HG03565 (cell line): Measurements from ENCODE around the gene CCDC88C.

Experiments
- ATAC-seq: cut with Tn5 transposase; IDR thresholded peaks from one replicate; pipeline ENCODE4 v1.9.1; 2021; ENCODE audit warnings: mild to moderate bottlenecking, moderate library complexity; ENCODE audit not compliant: unreplicated experiment

CCDC88C gene

DNA sequence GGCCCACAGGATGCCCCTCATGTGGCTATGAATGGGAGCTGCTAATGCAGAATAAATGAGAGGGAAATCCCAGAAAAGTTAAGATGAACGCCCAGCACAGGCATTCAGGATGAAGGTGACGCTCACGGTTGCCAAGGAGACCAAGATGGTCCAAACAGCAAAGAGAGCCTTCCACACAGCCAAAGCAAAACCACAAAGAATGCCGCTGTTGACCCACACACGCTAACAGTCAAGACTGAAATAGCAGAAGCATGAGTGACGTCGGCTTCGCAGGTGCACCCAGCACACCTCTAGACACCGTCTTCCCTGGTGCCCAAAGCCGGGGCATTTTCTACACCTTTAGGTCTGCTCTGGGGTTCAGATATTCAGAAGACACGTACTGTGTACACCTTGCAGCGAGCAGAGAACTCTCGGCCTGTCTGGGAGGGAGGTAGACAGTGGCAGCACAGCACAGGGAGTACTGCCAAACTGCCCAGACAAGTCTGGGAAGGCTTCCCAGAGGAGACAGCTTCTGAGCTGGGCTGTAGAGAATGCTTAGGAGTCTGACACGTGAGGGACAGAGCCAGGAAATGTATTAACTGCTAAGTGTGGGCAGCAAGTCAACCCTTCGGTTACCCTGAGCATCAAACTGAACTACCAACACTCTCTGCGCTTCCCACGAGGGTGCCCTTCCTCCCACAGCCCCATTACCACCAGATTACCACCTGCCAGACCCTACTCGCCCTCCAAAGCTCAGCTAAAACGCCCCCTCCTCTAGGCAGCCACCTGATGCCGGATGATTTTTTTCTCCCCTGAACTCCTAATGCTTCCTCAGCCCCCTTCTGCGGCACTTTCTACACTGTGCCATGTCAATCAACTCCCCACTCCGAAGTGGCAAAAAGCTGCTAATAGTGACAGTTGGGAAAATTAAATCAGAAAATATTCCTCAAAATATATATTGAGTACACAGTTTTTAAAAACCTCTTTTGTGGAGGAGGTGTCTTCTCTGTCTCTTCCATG, 50.1 kb downstream of the CCDC88C start:
- peak; percentile 61 for ATAC-seq

DNA sequence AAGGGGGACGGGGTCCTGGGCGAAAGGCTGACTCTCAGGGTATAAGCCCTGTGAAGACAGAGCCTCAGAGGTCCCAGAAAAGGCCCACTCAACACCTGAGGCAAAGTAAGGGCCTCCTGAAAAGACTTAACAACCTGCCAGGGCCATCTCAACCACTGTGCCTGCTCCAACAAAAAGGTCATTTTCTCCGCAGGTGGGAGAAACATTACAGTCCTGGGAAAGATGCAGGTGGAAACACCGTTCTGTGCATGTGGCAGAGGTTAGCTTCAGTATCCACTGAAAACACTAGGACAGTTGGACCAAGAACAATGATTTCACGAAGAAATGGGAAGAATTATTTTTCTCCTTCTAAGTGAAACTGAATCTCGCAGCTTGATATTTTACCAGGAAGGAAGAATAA, 50.9 kb downstream of the CCDC88C start:
- no peak for ATAC-seq

DNA sequence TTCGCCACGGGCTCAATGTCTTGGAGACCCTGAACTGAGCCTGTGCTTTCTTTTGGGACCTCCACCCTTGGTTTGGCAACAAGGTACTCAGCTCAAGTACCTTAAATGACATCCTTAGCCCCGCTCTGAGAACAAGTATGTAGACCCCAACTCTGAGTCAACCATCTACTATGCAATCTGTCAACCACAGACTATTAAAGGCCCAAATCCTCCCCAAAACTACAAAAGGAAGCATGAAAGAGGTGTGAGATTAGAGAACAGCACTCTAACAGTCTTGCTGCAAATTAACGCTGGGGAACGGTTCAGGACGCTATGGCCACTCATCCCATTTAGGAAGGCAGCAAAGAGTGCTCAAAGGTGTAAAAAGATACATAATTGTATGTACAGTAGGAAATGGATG, 52.1 kb downstream of the CCDC88C start:
- ATAC-seq = no peak

DNA sequence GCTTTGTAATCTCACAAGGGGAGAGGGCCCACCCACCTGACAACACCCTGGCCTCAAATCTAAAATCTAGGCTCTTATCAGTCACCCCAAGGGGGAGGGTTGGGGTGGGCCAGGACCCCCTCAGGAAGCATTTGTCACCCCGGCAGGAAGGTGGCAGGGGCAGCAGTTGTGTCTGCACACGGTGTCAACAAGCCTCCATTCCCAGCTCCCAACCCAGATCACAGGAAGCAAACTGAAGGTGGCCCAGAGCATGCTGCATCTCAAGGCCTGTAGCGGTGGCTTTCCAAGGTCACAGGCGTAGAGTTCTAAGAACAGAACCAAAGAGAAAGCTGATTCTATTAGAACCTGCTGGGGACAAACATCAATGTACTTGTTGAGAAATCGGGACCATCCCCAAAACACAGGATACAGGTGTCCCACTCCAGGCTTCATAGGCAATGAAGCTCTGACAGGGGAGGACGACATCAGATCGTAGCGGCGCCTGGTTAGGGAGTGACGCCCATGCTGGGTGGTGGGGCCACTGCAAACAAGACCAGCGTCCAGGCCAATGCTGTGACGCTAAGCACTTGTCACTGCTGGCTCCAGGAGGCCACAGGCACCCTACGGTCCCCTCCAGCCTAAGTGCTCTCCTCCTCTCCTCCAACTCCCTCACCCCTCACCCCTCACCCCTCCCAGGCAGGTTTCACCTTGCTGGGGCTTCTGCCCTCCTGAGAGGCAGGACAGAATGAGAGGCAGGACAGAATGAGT, 52.9 kb downstream of the CCDC88C start:
- ATAC-seq = no peak

DNA sequence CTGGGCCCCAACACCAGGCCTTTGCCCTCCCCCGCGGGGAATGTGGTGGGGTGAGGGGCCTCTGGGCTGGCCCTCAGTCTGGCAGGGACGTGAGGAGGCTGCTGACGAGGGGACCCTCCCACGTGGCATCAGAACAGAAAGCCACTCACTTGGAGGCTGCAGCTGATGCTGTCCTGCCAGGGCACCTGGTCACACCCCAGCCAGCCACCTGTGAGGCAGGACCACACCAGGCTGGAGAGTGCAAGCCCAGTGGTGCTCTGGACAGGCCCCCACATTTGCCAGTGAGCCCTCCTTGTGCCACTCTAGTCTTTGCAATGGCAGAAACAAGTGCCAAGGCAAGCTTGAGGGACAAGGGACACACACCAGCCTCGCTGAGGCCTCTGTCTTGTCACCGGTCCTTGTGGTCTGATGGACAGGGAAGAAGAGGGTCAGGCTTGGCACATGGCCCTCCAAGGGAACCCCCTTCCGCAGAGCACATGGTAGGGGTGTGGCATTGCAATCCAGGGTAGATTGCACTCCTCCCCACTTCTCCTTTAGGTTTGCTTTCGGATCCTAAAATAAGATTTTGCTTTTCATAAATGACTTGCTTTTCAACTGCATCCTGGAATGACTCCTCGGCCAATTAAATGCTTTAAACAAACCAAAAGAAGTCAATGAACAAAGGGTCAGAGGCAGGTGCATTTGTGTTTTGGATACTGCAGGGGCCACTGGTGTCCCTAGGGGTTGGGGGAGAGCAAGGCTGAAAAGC, 53.7 kb downstream of the CCDC88C start:
- ATAC-seq = peak; percentile 37

DNA sequence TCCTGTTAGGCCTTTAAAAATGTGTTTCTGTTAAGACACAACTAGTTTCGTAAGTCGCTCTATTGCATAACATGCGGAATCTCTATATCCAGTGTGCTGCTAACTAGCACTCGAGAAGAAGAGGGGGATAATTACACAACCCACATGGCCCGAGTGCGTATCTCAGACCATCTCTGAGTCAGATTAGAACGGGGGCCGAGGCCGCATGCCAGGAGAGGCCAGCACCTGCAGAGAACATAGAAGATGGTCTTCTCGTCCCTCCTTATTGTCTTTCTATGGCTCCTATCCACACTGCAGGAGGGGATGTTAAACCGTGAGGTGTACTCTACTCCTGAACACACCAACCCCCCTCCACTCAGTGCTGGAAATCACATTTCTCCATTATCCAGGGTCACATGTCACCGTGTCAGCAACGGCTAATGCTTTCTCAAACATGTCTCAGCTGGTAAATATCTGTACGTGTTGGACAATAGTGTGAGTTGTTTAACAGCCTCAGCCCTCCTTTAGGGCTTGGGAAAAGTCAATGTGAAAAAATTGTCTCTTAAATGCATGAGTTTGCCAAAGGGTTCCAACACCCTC, 56.3 kb downstream of the CCDC88C start:
- ATAC-seq = no peak

DNA sequence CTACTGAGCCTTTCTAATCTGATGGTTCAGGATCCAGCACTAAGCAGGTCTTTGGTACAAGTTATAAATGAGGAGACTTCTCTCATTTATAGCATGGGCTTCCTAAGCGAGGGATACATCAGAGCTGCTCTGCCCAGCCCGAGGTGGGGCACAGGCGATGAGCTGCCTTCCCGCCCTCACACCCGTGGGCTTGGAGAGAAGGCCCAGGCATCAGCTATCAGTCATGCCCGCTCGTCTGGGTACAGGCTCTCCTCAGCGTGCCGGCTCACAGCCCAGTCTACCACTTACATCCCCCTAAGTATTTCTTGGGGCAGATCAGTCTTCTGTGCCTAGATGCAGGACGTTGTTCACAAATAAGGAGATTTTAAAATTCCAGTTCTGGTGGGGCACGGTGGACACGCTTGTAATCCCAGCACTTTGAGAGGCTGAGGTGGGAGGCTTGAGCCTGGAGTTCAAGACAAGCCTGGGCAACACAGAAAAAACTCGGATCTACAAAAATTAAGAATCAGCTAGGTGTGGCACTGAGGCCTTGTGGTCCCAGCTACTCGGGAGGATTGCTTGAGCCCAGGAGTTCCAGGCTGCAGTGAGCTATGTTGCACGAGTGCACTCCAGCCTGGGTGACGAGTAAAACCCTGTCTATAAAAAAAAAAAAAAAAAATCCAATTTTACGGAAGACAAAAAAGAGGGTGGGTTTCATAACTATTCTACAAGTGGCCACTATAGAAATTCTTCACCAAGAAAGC, 57.0 kb downstream of the CCDC88C start:
- ATAC-seq = no peak

DNA sequence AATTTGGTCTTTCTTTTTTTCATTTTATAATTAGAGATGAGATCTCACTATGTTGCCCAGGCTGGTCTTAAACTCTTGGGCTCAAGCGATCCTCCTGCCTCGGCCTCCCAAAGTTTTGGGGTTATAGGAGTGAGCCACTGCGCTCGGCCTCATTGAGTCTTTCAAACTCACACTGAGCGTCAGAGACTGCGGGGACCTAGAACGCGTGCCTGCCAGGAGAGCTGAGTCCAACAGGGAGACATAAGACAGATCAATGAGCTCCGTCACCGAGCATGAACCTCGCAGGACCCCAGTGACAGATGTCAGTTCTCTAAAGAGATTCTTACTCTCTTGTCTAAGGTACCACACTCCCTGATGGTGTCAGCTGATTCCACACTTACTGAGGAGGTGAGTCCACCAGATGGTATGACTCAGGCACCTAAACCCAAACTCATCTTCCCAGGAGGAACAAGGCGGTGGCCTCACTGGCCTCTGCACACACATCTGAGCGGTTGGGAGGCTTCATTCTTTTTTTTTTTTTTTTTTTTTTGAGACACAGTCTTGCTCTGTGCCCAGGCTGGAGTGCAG, 58.9 kb downstream of the CCDC88C start:
- ATAC-seq = no peak

DNA sequence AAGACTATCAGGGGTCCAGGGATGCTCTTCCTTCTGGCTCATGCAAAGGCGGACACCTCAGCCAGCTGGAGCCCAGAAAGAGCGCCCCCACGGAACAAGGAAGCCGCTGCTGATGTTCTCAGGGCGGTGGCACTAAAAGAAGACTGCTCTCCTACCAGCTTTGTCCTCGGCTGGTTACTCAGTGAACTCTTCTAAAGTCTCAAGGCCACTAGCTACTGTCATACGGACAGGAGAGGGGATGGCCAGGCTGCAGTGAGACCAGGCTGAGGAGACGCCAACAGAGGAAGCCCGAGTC, 59.6 kb downstream of the CCDC88C start:
- ATAC-seq = no peak

DNA sequence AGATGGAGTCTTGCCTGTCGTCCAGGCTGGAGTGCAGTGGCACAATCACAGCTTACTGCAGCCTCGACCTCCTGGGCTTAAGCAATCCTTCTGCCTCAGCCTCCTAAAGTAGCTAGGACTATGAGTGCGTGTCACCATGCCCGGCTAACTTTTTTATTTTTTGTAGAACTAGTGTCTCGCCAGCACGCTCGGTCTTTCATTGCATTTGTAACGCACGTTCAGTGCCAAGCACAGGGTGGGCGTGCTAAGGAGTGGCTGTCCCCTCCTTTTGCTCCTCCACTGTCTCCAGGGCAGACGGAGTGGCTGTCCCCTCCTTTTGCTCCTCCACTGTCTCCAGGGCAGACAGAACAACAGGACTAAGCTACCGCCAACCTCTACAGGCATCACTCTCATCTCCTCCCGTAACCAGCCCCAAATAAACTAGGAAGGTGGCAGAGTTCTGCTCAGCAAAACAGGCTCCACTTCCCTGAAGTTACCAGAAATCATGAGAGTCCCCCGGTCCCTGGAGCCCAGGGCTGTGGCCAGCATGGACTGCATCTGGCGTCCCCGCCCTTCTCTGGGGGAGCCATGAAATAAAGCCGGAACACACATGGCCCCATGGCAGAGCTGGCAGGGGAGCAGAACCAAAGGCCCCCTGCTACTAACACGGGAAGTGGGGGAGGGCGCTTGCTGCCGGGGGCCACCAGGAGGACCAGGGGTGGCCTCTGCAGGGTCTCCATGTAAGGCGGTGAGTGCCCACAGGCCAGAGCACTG, 60.2 kb downstream of the CCDC88C start:
- no peak for ATAC-seq

DNA sequence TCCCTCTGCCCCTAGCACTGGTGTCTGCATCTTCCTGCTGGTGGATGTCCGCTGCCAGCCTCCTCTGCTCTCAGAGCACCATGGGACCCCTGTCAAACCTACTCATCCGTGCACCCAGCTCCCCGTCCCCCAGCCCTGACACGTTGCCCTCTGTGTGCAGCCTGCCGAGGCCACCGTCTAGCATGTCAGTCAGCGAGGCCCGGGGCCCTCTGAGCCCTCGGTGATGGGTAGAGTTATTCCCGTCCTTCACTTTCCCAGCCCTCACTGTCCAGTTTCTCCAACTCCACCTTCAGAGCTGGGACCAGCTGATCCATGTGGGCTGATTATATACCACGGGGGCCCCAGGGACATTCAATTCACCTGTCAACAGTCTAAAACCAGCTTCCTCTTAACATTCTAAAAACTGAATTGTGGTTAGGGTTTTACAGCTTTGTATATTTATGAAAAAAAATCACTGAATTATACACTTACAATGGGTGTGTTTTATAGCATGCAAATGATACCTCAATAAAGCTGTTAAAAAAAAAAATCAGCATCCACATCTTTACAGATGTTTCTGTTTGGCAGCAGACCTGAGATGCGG, 61.3 kb downstream of the CCDC88C start:
- ATAC-seq = no peak

DNA sequence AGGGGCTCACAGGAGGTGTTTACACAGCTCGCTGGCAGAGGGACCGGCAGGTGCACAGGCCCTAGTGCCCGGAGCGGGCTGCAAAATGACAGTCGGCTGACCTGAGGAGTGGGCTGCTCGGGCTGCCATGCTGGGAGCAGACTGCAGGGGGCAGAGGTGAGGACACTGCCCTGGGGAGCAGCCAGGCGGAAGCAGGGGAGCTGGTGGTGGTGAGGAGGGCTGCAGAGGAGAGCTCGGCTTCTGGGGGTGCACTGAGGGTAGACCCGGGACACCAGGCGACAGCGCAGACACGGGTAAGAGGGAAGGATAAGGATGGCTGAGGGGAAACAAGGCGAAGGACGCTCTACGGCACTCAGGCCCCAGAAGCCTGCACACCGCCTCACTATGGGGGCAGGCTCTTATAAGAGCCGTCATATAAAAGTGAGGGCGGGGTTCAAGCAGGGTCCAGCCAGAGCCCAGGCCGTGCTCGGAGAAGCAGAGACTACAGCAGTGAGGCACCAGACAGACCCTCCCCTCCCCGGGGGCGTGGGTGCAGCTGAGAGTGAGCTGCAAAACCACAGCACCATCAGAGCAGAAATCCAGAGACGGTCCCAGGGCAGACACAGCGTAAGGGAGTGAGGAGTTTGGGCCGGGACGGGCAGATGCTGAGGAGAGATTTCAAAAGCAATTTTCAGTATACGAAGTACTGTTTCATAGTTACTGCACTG, 62.5 kb downstream of the CCDC88C start:
- no peak for ATAC-seq

DNA sequence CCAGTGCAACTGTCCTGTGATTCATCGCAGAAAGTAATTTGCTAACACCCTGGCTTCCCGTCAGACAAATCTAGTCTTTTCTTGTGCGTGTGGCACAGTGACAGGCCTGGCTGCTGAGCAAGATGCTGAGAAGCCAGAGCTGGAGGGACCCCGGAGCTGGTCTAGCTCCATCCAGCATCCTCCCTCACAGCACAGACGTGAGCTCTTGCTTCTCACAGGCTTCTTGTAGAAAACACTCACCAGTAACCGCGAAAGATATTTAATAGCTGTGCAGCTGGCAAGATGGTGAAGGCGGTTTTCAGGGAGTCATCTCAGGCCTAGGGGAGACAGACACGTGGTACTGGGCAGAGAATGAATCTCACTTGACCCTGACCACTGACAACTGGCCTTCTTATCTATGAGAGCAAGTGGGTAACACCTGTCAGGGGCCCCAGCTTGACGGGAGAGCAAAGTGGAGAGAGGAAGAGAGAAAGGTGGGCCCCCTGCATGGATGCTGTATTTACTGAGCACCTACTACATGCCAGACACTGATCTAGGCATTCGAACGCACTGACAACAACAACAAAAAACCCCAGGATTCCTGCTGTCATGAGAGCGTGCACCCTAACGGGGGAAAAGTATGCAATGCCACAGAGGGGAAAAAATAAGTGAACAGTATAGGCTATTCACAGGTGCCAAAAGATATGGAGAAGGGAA, 63.3 kb downstream of the CCDC88C start:
- ATAC-seq = no peak

DNA sequence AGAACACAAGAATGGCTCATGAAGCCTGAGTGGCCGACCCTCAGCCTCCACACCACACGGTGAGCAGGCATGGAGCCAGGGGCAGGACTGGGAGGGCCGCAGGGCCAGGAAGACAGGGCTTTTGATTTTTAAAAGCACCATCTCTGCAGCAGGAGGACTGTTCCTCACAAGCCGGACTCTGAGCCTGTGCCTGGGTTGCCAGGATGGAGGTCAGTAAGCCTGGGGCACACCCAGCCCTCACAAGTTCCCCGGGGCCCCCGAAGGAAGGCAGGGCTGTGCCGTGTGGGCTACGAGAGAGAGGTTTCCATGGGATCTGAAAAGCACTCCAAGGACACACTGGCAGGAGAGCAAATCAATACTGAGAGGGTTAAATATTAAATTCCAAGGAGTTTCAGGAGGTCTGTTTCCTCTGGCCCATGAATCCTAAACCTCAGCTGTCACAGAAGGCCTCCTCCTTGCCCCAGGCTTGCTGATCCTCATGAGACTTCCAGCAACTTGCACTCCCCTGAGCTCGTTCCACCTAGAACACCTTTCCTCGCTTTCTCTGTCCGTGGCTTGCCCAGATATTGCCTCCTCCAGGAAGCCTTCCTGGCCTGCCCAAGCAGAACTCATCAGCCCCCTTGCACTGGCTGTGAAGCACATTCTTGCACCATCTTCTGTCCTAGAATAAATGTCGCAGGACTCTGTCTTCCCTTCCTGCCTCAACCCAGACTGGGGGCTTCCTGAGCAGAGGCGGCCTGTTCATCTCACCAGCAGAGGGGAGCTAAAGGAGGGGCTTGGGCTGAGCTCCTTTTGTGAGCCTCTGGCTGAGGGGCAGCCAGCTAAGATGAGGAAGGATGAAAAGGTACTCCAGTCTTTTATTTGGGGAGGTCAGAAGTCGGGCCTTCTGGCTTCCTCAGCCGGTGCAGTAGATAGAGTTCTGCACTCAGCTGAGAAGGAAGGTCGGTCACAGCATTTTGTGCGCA, 64.6 kb downstream of the CCDC88C start:
- ATAC-seq = no peak

DNA sequence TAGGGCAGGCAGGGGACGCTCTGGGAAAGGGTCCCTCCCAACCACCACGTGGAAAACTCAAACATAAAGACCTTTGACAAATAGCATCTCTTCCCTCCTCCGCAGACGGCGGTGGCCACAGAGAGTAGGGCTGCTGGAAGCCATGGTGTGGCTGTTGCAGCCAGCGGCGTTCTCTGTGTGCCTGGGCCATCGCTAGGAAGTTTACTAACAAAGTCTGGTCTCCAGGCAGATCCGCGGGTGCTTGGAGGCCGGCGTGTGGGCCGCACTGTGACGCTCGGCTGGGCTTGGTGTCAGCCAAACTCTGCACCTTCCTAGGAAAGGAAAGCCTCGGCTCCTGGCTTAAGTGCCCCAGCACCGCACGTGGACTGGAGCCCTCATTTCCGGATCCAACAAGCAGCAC, 65.6 kb downstream of the CCDC88C start:
- no peak for ATAC-seq

DNA sequence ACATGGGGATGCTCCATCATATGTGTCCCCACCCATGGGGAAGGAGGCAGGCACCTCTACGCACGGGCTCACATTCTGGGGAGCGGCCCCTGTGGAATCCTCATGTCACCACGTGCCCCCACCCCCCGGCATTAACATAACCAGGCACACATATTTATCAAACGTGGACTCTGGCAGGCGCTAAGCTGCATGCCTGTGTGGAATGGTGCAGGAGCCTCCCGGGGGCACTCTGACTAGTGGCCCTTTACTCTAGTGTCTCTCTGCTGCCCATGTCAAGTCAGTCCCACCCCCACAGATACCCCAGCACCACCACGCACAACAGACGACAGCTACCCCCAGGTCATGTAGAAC, 66.1 kb downstream of the CCDC88C start:
- no peak for ATAC-seq
